Activated CD8-positive, alpha-beta memory T cell treated with anti-CD3 and anti-CD28 coated beads, Interleukin-2, amount 50 U/mL, for 24 hours (primary cell): ENCODE data around the gene C6orf58.

Source experiments
- DNase-seq: peaks from one replicate; pipeline ENCODE4 v3.0.0-alpha.2; 2020; ENCODE audit errors: extremely low read depth

C6orf58 gene

DNA sequence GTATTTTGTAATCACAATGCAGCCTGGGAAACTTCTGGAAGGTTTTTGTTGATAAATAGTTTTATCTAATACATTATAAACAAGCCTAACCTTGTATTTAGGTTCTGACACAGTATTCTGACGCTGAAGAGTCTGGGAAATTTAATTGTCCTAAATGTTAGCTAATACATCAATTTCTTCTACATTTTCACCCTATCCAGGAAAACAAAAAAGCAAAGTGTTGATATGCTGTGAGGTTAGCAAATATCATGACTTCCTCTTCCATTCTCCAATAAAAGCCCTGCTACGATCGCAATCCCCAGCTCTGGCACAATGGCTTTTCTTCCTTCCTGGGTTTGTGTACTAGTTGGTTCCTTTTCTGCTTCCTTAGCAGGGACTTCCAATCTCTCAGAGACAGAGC lies at the start of gene C6orf58:
C6orf58 (plus strand) TSS at position 301 of the 400 bp plus-strand sequence; CDS start at position 313, 12 bp downstream.
- DNase-seq, result no peak

DNA sequence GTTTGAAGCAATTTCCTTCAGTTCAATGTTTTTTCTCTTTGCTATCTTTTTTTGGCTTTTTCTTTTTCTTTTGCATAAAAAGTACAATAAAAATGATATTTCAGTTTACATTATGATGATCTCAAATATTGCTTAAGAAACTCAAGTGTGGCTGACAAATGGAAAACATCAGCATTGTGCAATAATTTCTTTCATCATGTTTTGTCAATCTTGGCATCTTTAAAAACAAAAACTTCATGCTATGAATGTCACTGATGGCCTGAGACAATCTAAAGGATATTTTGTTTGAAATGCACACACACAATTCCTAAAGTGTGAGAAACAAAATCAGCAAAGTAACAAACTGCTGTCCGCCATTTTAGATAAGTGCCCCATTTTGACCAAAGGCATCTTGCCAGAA lies 44.0 kb upstream of the C6orf58 start:
- DNase-seq, result no peak

DNA sequence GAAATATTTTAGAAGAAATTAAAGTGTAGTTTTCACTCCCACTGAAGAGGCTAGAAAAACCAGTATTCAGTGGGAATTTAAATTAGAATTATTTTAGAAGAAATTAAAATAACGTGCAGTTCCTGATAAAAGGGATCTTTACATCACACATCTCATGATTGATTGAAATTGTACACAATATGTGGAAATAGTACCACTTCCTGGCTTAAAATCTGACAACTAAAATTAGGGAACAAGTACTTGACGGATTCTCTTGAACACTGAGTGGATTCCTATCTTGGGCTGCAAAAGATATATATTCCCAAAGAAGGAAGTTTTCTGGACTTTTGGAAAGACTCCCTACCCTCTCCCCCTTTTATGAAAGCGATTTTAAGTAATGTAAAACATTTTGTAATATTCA lies 43.2 kb upstream of the C6orf58 start:
- DNase-seq, result no peak

DNA sequence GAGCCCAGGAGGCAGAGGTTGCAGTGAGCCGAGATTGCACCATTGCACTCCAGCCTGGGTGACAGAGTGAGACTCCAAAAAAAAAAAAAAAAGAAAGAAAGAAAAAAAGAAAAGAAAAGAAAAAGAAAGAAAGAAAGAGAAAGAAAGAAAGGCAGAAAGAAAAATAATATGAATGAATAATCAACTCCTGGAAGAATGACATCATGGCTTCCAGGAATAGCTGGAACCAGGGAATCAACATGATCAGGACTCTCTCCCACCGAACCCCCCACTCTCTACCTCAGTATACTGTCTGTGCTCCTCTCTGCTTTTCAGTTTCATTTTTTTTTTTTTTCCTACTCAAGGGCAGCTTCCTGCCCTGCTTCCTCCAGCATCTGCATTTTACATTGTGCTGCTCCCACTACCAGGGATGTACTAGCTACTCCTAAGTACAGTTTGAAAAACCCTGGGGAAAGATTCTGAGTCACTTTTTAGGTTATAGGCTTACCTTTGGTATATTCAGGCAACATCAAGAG lies 38.2 kb upstream of the C6orf58 start:
- no peak for DNase-seq

DNA sequence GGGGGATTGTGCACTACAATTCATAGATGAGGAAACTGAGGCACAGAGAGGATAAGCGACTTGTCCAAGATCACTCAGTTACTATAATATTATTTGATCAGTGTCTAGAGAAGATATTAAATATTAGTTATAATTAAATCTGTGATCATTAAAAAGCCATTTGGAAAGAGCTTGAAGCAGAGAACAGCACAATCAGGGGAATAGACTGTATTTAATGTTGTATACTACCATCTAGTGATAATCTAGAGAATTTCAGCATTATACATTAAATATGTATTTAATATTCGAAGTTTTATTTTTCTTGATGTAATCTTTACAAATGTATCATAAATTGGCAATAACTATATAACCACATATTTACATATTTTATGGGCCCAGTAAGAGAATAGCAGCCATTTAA lies 37.7 kb upstream of the C6orf58 start:
- no peak for DNase-seq

DNA sequence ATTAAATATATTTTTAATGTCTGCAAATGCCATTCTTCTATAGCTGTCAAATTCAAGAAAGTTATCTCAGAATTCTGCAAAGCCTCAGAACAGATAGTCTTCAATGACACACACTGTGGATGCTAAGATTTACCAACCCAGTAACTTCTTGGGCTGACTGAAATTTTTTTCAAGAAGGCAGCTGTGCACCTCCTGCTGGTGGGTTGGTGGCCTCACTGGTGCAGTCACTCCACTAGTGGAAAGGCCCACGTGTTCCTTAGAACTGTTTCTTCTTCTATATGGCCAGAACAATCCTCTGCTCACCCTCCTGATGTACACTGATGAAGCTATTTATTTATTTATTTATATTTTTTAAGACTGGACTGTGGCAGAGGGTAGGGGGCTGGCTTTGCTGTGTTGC lies 29.8 kb upstream of the C6orf58 start:
- no peak for DNase-seq

DNA sequence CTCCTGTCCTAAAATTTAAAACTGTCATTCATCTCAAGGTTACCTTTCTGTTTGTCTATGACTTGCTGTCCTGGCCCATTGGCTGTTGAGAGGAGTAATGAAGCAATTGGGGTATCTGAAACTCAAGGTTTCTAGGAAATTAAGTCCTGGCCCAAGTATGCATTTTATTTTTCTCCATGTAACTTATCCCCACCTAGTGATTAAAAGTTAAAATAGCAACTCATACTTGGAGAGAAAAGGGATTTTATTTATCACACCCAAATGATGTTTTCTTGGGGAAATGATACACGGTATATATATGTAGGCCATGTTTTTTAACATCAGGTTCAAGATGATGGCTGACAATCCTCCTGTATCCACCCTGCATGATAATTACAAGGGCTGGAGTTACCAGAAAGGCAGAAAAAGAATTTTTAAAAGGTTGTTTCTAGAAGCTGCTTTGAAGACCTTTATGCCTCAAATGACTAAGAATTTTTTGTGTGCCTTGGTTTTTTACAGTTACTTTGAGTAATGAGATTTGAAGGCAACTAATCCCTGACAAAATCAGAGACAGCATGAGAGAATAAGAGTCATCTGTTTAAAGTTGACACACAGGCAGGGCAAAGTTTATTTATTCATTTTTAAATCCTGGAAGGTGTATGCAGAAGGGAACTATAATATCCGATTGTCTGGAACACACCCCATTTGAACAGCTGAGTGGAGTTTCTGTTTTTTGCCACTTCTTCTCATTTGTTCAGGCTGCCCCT lies 28.9 kb upstream of the C6orf58 start:
- DNase-seq, result no peak

DNA sequence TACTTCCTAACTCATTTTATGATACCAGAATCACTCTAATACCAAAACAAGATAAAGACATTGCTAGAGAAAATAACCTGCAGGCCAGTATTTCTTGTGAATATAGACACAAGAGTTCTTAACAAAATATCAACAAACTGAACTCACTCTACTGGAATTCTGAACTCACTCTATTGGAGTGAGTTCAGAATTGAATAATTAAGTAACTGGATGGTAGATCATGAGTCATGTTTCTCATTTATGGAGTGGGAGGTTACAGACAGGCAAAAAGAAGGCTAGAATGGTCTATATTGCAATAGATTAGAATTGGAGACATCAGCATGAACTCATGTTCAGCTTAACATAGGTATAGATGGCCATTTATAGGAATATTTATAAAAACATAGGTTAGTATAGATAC lies 26.6 kb upstream of the C6orf58 start:
- no peak for DNase-seq

DNA sequence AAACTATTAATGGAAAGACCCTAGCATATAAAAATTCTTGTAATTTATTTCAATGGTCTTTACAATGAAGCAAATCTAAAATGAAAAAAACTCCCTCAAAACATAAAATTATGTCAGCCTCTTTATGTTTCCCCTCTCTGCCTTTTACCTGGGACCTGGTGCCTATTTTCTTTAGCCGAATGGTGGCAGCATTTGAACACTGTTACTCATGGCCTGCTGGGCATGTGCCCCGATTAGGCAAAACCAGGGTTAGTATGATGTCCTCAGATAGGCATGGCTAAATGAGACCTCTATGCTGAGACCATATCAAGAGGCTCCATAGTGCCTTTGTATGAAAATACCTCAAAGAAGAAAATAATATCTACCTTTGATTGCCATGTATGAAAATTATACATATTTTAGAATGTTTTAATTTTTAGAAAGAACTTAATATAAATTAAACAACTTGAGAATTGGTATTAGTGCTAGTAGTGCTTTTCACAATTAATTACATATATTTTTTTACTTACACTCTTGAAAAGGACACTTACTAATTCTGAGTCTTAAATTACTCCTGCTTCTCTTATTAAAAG lies 22.5 kb upstream of the C6orf58 start:
- DNase-seq, result no peak

DNA sequence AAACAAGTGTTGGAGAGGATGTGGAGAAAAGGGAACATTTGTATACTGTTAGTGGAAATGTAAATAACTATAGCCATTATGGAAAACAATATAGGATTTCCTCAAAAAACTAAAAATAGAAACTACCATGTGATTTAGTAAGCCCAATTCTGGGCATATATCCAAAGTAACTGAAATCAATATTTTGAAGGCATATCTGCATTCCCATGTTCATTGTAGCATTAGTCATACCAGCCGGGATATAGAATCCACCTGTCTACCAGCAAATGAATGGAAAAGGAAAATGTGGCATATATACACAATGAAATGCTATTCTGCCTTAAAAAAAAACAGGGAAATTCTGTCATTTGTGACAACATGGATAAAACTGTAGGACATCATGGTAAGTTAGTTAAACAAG lies 15.3 kb upstream of the C6orf58 start:
- DNase-seq, result no peak

DNA sequence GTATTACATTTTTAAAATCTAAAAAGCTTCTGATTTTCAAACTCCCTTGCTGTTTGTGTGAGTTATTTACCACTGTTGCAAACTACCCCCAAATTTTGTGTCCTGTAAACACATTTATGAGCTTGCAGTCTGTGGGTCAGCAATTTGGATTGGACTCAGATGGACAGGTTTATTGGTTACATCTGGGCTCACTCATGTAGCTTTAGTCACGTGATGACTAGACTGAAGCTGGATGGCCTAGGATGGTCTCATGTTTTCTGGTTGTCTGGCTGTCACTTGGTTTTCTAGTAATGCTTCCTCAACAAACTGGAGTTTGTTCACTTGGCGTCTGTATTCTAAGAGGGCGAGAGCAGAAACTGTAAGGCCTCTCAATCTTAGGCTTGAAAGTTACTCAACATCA lies 12.2 kb upstream of the C6orf58 start:
- DNase-seq, result no peak

DNA sequence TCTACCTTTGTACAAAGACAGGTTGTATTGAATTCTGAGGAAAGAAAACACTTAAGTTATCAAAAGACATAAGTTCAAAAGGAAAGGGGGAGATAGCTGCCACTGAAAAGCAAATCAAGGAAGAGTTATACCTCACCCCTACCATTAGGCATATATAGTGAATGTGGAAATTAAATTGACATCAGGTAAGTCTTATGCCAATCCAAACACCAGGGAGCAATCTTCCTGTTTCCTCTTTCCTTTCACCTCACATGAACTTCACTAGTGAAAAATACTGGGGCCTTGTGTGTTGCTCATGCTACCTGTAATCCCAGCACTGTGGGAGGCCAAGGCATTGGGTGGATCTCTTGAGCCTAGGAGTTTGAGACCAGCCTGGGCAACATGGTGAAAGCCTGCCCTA lies 10.9 kb upstream of the C6orf58 start:
- DNase-seq, result no peak

DNA sequence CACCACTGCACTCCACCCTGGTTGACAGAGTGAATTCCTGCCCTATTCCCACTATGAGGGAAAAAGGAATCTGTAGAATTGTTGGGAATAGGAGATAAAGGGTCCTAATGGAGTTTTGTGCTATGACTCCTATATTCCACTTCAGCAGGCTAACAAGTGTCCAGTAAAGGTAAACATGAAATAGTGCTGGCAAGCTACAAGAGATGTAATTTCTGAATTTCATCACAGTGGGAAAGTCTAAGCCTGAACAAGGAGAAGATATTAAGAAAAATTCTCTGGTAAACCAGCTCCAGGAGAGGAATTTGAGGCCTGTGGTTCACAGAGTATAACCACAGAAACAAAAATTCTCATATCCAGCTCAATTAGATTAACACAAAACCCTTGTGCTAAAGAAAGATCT lies 10.3 kb upstream of the C6orf58 start:
- DNase-seq, result no peak

DNA sequence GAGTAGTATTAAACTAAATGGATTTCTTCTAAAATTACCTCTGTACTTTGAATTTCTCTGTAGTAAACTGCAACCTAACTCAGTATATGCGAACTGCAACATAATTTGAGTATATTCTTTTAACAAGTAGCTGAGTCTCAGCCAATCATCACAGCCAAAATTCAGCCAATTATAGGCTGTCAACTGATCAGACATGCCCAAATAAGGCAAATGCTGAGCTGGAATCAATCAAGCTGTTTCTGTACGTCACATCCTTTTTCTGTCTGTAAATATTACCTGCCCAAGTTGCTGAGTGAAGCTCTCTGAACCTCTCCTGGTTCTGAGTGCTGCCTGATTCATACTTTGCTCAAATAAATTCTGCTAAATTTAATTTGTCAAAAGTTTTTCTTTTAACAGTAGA lies 9.5 kb upstream of the C6orf58 start:
- no peak for DNase-seq

DNA sequence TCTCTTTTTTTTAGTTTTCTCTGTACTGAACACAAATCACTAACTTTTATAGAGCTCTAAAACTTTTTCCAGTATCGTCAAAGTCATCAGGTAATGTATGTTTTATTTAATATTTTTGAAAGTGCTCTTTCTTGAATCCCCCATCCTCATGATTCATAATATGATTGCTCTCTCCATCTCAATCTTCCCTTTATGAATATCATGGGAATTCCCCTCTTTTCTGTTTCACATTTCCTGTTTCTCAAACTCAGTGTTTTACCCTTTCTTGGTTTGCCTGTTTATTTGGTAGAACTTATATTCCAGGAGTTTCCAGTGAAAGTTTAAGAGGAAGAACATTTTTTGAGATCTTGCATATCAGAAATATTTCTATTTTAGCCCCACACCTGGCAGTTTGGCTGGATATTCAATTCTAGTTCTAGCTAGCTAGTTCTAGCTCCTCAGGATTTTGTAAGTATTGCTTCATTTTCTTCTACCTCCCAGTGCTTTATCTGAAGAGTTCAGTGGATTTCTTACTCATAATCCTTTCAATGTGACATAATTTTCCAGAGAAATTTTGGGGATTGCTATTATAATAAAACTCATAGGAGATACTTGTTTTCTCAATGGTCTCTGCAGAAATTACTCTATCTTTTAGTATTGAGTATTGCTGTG lies 6.1 kb upstream of the C6orf58 start:
- DNase-seq, result no peak

DNA sequence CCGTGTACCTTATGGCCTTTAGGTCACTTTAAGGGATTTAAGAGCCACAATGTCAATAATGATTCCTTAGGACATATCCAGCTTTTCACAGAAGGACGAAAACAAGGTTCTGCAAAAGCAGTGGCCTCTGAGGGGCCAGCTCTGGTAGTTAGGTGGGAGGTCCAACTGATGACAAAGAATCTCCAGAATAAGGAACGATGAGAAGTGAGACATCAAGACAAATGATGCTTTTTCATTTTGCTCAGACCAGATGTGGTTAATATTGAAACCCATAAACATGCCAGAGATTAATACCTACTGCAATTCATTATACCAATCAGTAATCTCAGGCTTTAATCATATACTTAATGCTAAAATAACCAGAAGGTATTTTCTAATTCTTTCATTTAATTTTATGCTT lies 1.9 kb downstream of the C6orf58 start:
- no peak for DNase-seq

DNA sequence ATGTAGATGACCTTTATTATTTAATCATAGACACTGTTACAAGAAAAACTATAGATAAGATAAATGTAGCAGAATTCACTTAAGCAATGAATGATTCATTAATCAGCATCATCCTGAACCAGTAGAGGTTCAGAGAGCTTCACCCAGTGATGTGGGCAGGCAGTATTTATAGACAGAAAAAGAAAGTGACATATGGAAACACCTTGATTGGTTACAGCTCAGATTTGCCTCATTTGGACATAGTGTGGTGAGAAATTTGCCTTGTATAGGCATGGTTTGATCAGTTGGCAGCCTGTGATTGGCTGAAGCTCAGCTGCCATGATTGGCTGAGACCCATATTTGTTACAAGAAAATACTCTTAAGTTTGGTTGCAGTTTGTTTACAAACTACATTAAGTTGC lies 4.6 kb downstream of the C6orf58 start:
- DNase-seq, result no peak

DNA sequence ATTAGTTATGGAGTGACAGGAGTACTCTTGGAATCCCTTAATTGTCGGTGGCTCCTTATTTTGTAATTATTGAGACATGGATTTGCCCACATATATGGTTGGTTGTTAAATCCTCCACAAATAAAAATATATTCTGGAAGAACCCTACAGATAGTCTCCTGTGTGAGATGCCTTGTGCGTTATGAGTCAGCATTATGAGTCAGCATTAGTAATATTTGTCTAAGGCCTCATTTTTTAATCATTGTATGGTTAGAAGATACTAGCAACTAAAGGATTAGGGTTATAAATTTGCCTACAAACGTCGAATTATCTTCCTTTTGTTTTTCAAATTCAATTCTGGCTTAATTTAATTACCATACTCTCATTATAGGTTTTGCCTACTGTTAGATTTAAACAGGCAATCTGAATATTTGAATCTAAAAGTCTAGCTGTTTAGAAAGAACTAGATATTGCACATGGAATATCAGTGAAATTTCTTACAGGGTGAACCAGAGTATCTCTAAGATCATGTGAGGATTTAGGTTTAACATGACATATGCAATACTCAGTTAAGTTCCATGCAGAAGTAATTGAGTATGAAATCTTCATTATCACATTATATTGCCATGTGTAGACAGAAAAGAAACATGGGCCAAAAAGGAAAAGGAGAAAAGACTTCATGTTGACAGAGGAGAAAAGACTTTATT lies 5.9 kb downstream of the C6orf58 start:
- DNase-seq, result no peak

DNA sequence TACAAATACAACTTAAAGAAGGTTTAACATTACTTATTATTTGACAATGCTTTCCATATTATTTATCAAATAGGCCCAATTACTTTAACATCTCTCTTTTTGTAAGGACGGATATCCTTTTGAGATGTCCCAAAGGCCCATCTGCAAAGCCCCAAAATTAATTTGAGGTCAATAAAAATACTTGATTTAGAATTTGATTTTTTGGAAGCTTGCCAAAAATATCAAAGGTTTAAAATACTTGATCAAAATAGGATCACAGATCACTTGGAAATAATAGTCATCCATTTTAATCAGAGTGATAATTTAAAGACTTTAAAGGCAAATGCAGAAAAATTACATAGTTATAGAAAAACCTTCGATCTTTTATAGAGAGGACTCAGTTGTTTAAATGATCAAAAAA lies 8.1 kb downstream of the C6orf58 start:
- no peak for DNase-seq

DNA sequence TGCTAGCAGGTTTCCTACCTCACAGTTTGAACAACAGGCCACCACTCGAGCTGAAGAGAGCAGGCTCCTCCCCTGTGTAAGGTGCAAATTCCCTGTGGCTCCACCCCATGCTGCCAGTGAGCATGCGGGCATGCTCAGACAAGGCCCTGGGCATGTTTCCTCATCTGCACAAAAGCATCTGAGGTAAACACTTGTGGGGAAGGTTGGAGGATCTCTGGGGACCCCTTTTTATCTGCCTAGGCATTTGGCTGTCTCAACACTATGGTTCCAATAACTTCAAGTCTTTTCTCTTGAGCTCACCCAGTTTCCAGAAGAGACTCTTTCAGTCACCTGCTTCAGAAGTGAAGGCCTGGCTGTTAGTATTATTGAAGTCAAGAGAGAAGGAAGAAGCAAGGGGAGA lies 9.4 kb downstream of the C6orf58 start:
- DNase-seq, result no peak

DNA sequence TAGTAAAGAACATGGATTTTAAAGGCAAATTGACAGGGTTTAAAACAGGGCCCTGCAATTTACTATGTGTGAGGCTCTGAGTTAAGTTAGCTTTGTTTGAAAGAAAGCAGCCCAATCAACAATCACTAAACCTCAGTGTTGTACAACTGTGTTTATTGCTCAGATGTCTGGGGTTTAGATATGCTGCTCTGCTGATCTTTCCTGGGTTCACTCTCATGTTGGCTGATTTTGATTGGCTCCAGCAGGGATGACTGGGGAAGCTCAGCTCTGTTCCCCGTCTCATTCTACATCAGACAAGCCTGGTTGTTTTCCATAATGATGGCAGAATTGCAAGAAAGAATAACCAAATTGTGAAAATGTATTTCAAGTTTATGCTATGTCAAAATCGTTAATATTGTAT lies 10.9 kb downstream of the C6orf58 start:
- DNase-seq, result no peak

DNA sequence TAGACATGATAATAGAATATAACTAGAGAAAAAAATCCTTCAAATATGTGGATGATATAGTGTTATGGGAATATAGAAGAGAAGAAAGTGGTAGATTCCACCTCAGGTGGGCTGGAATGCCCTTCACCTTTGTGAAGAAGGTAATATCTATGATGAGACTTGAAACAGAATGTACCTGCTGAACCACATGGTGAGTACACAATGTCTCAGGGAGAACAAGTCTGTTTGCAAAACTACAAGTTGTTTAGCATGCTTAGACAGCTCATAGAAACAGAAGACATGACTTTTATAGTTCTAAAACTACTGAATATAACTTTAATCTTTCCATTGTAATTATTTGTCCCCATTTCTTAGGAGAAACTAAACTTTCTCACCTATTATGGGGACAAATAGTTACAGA lies 12.2 kb downstream of the C6orf58 start:
- no peak for DNase-seq

DNA sequence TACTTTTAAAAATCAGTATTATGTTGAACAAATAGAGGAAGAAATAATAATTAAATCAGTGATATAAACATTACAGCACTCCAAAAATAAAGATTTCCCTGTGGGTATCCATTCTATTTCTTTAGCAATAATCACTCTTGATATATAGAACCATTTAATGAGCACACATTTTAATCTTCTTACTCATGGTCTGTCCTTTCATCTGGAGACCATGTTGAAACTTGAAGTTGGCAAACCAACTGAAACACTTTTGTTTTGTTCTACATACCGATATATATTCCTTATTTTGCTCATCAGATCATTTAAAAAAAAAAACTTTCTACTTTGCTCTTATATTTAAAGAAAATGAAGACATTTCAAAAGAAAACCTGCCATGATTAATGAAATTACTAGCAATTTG lies 13.4 kb downstream of the C6orf58 start:
- DNase-seq, result no peak
